HG02981 (cell line): ENCODE data around the gene ANXA3.

Experiments used
- ATAC-seq: cut with Tn5 transposase; IDR thresholded peaks from one replicate; pipeline ENCODE4 v1.9.1; 2021; ENCODE audit warnings: mild to moderate bottlenecking, moderate library complexity; ENCODE audit not compliant: unreplicated experiment

The ANXA3 gene

DNA sequence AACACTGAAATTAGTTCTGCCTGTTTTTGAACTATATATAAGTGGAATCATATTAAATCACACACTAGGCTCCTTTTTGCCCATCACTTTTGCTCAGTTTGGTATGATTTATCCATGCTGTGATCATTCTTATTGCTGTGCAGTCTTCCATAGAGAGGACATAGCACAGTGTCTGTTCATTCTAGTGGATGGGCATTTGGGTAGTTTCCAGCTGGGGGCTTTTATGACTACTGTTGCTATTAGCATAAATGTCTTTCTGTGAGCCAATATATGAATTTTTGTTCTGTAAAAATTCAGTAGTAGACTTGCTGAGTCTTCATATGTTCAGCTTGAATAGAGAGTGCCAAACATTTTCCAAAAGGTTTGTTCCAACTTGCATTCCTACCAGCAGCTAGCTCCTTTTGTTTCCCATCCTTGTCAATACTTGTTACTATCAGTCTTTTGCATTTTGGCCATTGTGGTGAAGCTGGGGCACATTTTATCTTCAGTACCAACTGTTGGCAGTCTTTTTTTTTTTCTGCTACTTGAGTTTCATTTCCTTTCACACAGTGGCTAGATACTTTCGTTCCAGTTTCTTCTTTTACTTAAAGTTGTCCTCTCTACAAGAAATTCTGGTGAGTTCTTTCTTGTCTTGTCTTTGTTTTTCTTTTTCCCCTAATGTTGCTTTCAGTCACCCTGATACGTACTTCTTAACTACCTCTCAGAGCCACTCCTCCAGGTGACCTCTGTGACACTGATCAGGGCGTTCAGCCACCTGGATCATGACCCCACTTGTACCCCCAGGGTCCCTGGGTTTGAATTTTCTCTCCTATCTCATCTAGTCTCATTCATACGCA is 87.0 kb downstream of the ANXA3 start:
- peak; percentile 80 for ATAC-seq

DNA sequence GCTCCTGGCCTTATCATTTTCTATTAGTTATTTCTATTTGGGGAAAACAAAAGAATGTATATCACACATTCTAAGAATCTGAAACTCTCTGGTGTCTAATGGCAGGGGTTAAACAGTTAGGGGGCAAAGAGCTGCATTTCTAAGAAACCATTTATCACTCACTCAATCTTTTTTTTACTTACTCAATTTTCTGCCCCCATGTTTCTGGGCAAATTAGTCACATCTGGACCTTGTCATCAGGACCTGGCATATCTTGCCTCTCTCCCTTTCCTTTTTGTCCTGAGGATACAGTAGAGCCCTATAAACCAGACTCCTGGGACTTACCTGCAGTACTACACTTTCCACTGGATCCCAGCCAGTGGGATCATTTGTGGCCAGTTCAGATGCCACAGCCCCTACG is 89.1 kb downstream of the ANXA3 start:
- no peak for ATAC-seq

GRCh38 chr4:78642934-78643333 is 91.4 kb downstream of the ANXA3 start:
- ATAC-seq: no peak

GRCh38 chr4:78644063-78644691 is 92.6 kb downstream of the ANXA3 start:
- ATAC-seq: no peak

- peak; percentile 96 for ATAC-seq
Observed at GRCh38 chr4:78644744-78645330, 93.3 kb downstream of the ANXA3 start.

DNA sequence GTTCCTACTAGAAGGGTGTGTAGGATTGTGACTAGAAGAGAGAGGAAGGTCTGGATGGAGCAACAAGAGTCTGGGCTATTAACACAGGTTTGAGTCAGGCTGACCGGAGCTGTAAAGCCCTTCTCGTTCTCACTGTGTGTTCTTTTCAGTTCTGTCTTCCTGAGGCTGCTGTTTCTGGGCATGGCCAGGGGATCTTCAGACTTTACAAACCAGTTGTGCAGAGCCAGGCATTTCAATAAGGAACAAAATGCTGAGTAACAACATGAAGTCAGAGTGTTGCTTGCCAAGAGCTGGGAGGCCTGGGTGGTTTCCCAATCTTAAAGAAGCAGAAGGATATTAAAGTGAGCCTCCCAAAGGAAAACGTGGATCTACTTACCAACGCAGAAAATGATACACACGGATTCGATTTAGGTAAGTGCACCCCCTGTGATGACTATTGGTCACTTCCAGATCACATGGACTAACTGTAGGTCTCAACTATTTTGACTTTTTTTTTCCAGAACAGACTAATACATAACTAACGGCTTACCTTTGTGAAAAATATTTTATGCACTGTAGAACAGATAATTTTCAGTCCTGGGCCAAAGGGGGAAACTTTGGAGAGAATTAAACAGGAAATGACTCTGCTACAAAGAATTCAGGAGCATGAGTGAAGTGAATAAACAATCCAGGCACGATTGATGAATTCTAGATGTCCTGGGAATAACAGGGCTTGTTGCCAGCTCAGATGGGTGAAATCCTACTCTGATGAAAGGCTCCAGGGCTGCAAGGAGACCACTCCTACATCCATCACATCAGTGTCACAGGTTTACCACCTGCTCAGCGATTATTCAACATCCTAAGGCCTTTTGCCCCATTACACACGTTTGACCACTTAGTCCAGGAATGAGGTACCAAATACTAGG is 94.5 kb downstream of the ANXA3 start:
- ATAC-seq: no peak

DNA sequence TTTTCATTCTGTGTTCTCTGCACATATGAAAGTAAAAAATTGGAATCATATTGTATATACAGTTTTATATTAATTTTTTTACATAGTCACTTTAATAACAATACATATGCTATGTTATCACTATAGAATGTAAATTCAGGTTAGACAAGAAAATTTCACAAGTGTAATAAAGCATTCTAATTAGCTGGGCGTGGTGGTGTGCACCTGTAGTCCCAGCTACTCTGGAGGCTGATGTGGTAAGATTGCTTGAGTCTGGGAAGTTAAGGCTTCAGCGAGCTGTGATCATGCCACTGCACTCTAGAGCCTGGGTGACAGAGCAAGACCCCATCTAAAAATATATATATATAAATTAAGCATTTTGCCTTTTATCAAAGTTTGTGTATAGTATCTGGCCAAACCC is 95.7 kb downstream of the ANXA3 start:
- ATAC-seq: no peak

GRCh38 chr4:78648640-78649363 is 97.2 kb downstream of the ANXA3 start:
- ATAC-seq: no peak

DNA sequence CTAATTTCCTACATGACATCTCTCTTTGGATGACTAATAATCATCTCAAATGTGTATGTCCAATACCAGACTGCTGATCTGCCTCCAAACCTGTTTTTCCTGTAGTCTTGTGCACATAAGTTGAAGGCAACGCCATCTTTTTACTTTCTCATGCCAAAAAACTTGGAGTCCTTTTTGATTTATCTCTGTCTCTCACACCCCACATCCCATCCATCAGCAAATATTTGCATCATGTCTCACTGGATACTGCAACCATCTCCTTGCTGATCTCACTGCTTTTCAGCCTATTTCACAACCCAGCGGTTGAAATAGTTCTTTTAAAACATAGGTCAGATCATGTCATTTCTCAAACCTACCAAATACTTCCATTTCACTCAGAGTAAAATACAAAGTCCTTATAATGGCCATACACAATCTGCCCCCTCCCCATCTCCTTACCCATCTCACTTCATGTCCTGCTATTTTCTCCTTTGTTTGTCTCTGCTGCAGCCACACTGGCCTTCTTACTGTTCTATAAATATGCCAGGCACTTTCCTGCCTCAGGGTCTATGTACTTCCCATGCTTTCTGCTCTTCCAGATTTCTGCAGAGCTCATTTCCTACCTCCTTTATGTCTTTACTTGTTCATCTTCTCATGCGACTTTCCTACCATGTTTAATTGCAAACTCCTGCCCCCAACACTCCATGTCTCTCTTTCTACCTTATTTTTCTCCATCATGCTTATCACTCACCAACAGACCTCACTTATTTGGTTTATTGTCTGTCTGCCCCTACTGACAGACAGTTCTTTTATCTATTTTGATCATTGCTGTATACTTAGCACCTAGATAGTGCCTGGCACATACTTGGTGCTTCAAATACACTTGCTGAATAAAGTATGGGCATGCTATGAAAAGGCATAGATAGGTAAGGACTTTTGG is 98.8 kb downstream of the ANXA3 start:
- no peak for ATAC-seq

GRCh38 chr4:78651250-78651860 is 99.8 kb downstream of the ANXA3 start:
- no peak for ATAC-seq

- no peak for ATAC-seq
Observed at GRCh38 chr4:78652282-78652876, 100.8 kb downstream of the ANXA3 start.

- ATAC-seq: no peak
Observed at GRCh38 chr4:78653655-78654054, 102.1 kb downstream of the ANXA3 start.

GRCh38 chr4:78654807-78655206 is 103.2 kb downstream of the ANXA3 start:
- no peak for ATAC-seq

DNA sequence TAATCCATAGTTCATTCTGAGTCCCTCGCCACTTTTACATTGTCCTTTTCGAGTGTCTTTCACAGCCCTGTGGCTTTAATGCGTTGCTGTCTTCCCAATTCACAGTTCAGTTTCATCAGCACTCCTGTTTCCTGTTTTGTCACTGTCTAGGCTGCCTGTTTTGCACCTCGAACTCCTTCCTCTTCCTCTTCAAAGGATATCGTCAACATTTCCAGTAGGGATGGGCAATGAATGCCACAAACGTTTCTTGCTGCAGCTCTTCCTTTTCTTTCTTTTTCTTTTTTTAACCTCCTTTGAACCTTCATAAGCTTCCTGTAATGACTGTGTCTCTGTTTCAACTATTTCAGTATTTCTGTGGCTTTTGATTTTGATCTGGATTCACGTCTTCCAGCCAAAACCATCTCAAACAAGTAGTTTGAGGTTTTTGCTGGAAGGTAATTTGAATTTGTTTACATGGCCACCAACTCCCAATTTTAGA is 105.4 kb downstream of the ANXA3 start:
- peak; percentile 32 for ATAC-seq

GRCh38 chr4:78659264-78659663 is 107.7 kb downstream of the ANXA3 start:
- no peak for ATAC-seq

DNA sequence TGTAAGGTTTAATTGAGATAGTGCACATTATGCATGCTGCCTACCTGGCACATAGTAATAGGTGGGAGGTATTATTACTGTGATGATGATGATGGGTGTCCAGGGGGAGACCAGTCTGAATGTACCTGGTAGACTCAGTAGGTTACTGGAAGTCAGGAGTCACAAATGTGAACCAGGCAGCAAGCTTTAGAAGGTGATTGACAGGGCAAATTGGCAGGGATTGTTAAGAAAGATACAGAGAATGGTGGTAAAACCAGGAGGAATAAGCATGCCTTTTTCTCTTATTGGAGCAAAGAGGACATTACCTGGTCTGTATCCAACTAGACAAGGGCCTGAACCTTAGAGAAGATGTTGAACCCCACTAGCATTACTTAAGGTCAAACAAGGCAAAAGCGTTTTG is 108.1 kb downstream of the ANXA3 start:
- no peak for ATAC-seq
